Neural progenitor cell (in vitro differentiated cells): ENCODE data around the gene MTTP.

ENCODE experiments used
- CTCF ChIP-seq: fragments of 200-600 bp; sonication (generic); IDR thresholded peaks from 2 replicates; pipeline ENCODE4 v1.5.1; 2017; ENCODE audit warnings: antibody characterized with exemption, mild to moderate bottlenecking
- EZH2 ChIP-seq: fragments of 200-600 bp; sonication (generic); IDR thresholded peaks from 2 replicates; pipeline ENCODE4 v1.6.1; 2017; ENCODE audit warnings: antibody characterized with exemption, mild to moderate bottlenecking, moderate library complexity
- EZH2phosphoT487 ChIP-seq: fragments of 200-600 bp; sonication (generic); IDR thresholded peaks from 2 replicates; pipeline ENCODE4 v1.6.1; 2017; ENCODE audit warnings: antibody characterized with exemption

- no peak for TF ChIP-seq CTCF
- TF ChIP-seq EZH2phosphoT487, result no peak
- TF ChIP-seq EZH2, result no peak
These were observed 12.7 kb downstream of the MTTP start for GRCh38 chr4:99587309-99587708.
